WTC11 (cell line): ENCODE measurements around the gene OR10J4. TPM values are rescaled to one million over a fixed set of nuclear protein-coding genes. Genes with fewer than 3 reads are reported as not detected.

Source experiments
- ATAC-seq: fragments of 200-7000 bp; cut with Tn5 transposase; 2 replicates; pipeline ENCODE4 v1.10.0; 2021; ENCODE audit warnings: mild to moderate bottlenecking, moderate library complexity
- Bru-seq: library from RNA; stranded (reverse); fragments of 400-500 nt; gene quantifications from one replicate; lab custom pipeline; 2021; lab: Mats Ljungman, UMichigan
- CTCF ChIA-PET: fragments of 300-600 bp; sonication (Branson Sonifier 250); formaldehyde crosslinking; loops from one replicate; lab custom pipeline; 2021; ENCODE audit warnings: antibody characterized with exemption; lab: Charles Lee
- POLR2A ChIA-PET: fragments of 350-600 bp; sonication (Branson Sonifier 250); formaldehyde crosslinking; loops from one replicate; lab custom pipeline; 2021; ENCODE audit warnings: antibody characterized with exemption; lab: Charles Lee
- DNase-seq: peaks from one replicate; pipeline ENCODE4 v3.0.0; 2021; ENCODE audit warnings: low spot score
- H3K27ac Mint-ChIP-seq: 2 replicates; pipeline ENCODE4 v1.8.0; 2021; ENCODE audit warnings: mixed read lengths
- H3K27me3 Mint-ChIP-seq: 2 replicates; pipeline ENCODE4 v1.8.0; 2021; ENCODE audit warnings: low read depth, mild to moderate bottlenecking, moderate library complexity, mixed read lengths
- H3K36me3 Mint-ChIP-seq: 2 replicates; pipeline ENCODE4 v1.8.0; 2021; ENCODE audit warnings: mixed read lengths
- H3K4me1 Mint-ChIP-seq: 2 replicates; pipeline ENCODE4 v1.8.0; 2022; ENCODE audit warnings: mixed read lengths
- H3K4me3 Mint-ChIP-seq: 2 replicates; pipeline ENCODE4 v1.8.0; 2021; ENCODE audit warnings: mild to moderate bottlenecking, moderate library complexity, mixed read lengths
- H3K9me3 Mint-ChIP-seq: 2 replicates; pipeline ENCODE4 v1.8.0; 2021; ENCODE audit warnings: mixed read lengths
- CBFB ChIP-seq: sonication (generic); formaldehyde crosslinking; IDR thresholded peaks from 2 replicates; pipeline ENCODE4 v1.8.1; 2022; ENCODE audit warnings: mild to moderate bottlenecking, low read depth, missing genetic modification reagents
- FOXK1 ChIP-seq: sonication (generic); formaldehyde crosslinking; IDR thresholded peaks from 2 replicates; pipeline ENCODE4 v1.8.0; 2022; ENCODE audit warnings: mild to moderate bottlenecking, moderate library complexity, missing genetic modification reagents
- GABPB1 ChIP-seq: sonication (generic); formaldehyde crosslinking; IDR thresholded peaks from 2 replicates; pipeline ENCODE4 v1.8.1; 2023; ENCODE audit warnings: mild to moderate bottlenecking, missing genetic modification reagents
- HMGA2 ChIP-seq: fragments of 250-450 bp; sonication (Bioruptor Pico); IDR thresholded peaks from 2 replicates; pipeline ENCODE4 v1.4.0; 2021; ENCODE audit warnings: mild to moderate bottlenecking, moderate library complexity
- MXD4 ChIP-seq: fragments of 250-450 bp; sonication (Bioruptor Pico); IDR thresholded peaks from 2 replicates; pipeline ENCODE4 v1.8.0; 2021; ENCODE audit warnings: mild to moderate bottlenecking, moderate library complexity, borderline replicate concordance
- NFE2L1 ChIP-seq: sonication (generic); formaldehyde crosslinking; IDR thresholded peaks from 2 replicates; pipeline ENCODE4 v1.8.1; 2023; ENCODE audit warnings: missing genetic modification reagents
- NR3C1 ChIP-seq: sonication (generic); formaldehyde crosslinking; conservative IDR thresholded peaks from 2 replicates; pipeline ENCODE4 v1.8.1; 2023; ENCODE audit warnings: low read depth, mild to moderate bottlenecking, missing genetic modification reagents
- SP1 ChIP-seq: sonication (generic); formaldehyde crosslinking; conservative IDR thresholded peaks from 2 replicates; pipeline ENCODE4 v1.8.1; 2022; ENCODE audit warnings: missing genetic modification reagents
- ZBTB21 ChIP-seq: sonication (generic); formaldehyde crosslinking; IDR thresholded peaks from 2 replicates; pipeline ENCODE4 v1.8.1; 2023; ENCODE audit warnings: mild to moderate bottlenecking, missing genetic modification reagents, borderline replicate concordance
- ZNF121 ChIP-seq: sonication (generic); formaldehyde crosslinking; IDR thresholded peaks from 2 replicates; pipeline ENCODE4 v1.8.0; 2023; ENCODE audit warnings: missing genetic modification reagents
- ZNF263 ChIP-seq: sonication (generic); formaldehyde crosslinking; IDR thresholded peaks from 2 replicates; pipeline ENCODE4 v1.8.1; 2022; ENCODE audit warnings: low read depth, mild to moderate bottlenecking, moderate library complexity, missing genetic modification reagents
- ZNF317 ChIP-seq: sonication (generic); formaldehyde crosslinking; IDR thresholded peaks from 2 replicates; pipeline ENCODE4 v1.8.1; 2023; ENCODE audit warnings: low read depth, mild to moderate bottlenecking, moderate library complexity, missing genetic modification reagents, borderline replicate concordance
- ZNF416 ChIP-seq: fragments of 250-450 bp; sonication (Bioruptor Pico); IDR thresholded peaks from 2 replicates; pipeline ENCODE4 v1.9.0; 2021; ENCODE audit warnings: mild to moderate bottlenecking, inconsistent platforms
- long read RNA-seq, 3 experiments: library from RNA in 1 of 3; library from capped mRNA in 1 of 3; library from polyadenylated mRNA in 1 of 3; unstranded in 2 of 3; stranded (forward) in 1 of 3; transcript quantifications; one replicate each; pipeline ENCODE4 v2.0.0, GENCODE V29; 2021
- total RNA-seq: library from RNA; stranded (reverse); gene quantifications from 3 replicates; pipeline ENCODE4 v1.2.3, GENCODE V29; 2021
- TF ChIP-seq, protein P1 (sequence below): sonication (generic); formaldehyde crosslinking; IDR thresholded peaks from 2 replicates; pipeline ENCODE4 v1.8.1; 2023; ENCODE audit warnings: mild to moderate bottlenecking, missing genetic modification reagents, moderate library complexity
- TF ChIP-seq, protein P2 (sequence below): fragments of 200-600 bp; IDR thresholded peaks from 2 replicates; pipeline ENCODE4 v1.8.0; 2022; ENCODE audit warnings: antibody characterized with exemption
- TF ChIP-seq, protein P3 (sequence below): sonication (generic); formaldehyde crosslinking; IDR thresholded peaks from 2 replicates; pipeline ENCODE4 v1.8.0; 2022; ENCODE audit warnings: mild to moderate bottlenecking, missing genetic modification reagents
- TF ChIP-seq, protein P4 (sequence below): sonication (generic); formaldehyde crosslinking; IDR thresholded peaks from 2 replicates; pipeline ENCODE4 v1.8.1; 2022; ENCODE audit warnings: low read depth, mild to moderate bottlenecking, moderate library complexity, missing genetic modification reagents, borderline replicate concordance
- TF ChIP-seq, protein P5 (sequence below): sonication (generic); formaldehyde crosslinking; IDR thresholded peaks from 2 replicates; pipeline ENCODE4 v1.8.1; 2023; ENCODE audit warnings: mild to moderate bottlenecking, missing genetic modification reagents, moderate library complexity
- TF ChIP-seq, protein P6 (sequence below): sonication (generic); formaldehyde crosslinking; conservative IDR thresholded peaks from 2 replicates; pipeline ENCODE4 v1.8.1; 2023; ENCODE audit warnings: mild to moderate bottlenecking, low read depth, missing genetic modification reagents, moderate library complexity

The OR10J4 gene
- total RNA-seq (not detected in 3 replicates), Bru-seq, nascent RNA (not detected)
- long read RNA-seq, experiment 1 = 0 reads
- long read RNA-seq, experiment 2 = 0 reads
- long read RNA-seq, experiment 3 = 0 reads

DNA sequence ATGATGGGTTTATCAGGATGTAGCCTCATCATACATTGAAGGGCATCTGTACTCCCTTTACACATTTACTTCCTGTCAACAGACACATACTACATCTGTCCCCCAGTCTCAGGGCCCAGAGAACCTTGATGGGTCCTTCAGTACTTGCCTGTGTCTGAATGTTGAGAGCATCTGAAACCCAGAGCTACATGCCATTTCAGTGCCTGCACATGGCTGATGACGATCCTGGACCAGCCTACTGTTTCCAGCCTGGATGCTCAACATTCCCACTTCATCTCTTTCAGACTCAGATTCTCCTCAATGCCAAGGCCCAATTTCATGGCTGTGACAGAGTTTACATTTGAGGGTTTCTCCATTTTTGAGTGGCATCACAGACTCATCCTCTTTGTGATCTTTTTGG lies at the start of gene OR10J4:
TSS of gene OR10J4 (plus strand) at position 301 of the 400 bp plus-strand sequence.
- no peaks in the 10 kb centered on the region for H3K36me3 Mint-ChIP-seq
- ChIA-PET CTCF (no interaction called here), POLR2A (no interaction called here)
- no peaks in the 10 kb centered on the region for H3K9me3 Mint-ChIP-seq
- H3K4me1 Mint-ChIP-seq = no peaks in the 10 kb centered on the region
- no peak within 1 kb of the TSS for H3K4me3 Mint-ChIP-seq
- no peak within 1 kb of the TSS for H3K27ac Mint-ChIP-seq
- H3K27me3 Mint-ChIP-seq = no peaks in the 10 kb centered on the region
- DNase-seq = no peak
- no peak for ATAC-seq
- no peak for TF ChIP-seq MXD4 (CRISPR knock-in tag)
- TF ChIP-seq, protein P1, sequence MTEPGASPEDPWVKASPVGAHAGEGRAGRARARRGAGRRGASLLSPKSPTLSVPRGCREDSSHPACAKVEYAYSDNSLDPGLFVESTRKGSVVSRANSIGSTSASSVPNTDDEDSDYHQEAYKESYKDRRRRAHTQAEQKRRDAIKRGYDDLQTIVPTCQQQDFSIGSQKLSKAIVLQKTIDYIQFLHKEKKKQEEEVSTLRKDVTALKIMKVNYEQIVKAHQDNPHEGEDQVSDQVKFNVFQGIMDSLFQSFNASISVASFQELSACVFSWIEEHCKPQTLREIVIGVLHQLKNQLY = no peak
- TF ChIP-seq, protein P2, sequence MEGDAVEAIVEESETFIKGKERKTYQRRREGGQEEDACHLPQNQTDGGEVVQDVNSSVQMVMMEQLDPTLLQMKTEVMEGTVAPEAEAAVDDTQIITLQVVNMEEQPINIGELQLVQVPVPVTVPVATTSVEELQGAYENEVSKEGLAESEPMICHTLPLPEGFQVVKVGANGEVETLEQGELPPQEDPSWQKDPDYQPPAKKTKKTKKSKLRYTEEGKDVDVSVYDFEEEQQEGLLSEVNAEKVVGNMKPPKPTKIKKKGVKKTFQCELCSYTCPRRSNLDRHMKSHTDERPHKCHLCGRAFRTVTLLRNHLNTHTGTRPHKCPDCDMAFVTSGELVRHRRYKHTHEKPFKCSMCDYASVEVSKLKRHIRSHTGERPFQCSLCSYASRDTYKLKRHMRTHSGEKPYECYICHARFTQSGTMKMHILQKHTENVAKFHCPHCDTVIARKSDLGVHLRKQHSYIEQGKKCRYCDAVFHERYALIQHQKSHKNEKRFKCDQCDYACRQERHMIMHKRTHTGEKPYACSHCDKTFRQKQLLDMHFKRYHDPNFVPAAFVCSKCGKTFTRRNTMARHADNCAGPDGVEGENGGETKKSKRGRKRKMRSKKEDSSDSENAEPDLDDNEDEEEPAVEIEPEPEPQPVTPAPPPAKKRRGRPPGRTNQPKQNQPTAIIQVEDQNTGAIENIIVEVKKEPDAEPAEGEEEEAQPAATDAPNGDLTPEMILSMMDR = no peak

DNA sequence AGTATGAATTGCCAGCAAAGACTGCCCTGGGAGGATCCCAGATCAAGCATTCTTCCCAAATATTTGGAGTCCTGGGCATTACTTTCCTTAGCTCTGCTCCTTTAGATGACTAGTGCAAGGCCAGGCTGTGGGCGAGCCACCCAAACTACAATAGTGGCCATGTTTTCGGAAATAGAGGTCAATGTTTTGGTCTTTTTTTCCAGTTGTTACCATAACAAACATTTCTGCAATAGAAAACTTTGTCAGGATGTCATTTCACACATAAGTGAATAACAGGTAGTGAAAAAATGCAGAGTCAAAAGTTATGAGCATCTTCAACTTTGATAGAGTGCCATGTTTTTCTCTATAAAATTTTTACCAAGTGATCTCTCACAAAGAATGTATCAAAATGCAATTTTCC lies 25.2 kb upstream of the OR10J4 start:
- H3K27me3 Mint-ChIP-seq = no peaks in the 10 kb centered on the region; the same call in 1 of the 2 replicates
- peaks cover 7% of the 10 kb centered on the region for H3K4me1 Mint-ChIP-seq
- no peak for ATAC-seq
- CTCF ChIA-PET = interaction anchor here (1.2 to 1.5 kb wide), 2 partner anchors 209 to 383 kb away, joined by 3 read pairs; no protein-coding TSS in a partner anchor
- peaks cover 43% of the 10 kb centered on the region for H3K9me3 Mint-ChIP-seq
- no peak for DNase-seq
- TF ChIP-seq HMGA2 (CRISPR knock-in tag) (no peak), ZNF416 (CRISPR knock-in tag) (no peak), ZNF317 (CRISPR knock-in tag) (no peak), ZNF263 (CRISPR knock-in tag) (no peak), FOXK1 (no peak), CBFB (no peak), NR3C1 (CRISPR knock-in tag) (no peak), ZNF121 (CRISPR knock-in tag) (no peak), SP1 (CRISPR knock-in tag) (no peak), ZBTB21 (no peak), GABPB1 (no peak), NFE2L1 (no peak)
- TF ChIP-seq, protein P1 = no peak
- TF ChIP-seq, protein P3, sequence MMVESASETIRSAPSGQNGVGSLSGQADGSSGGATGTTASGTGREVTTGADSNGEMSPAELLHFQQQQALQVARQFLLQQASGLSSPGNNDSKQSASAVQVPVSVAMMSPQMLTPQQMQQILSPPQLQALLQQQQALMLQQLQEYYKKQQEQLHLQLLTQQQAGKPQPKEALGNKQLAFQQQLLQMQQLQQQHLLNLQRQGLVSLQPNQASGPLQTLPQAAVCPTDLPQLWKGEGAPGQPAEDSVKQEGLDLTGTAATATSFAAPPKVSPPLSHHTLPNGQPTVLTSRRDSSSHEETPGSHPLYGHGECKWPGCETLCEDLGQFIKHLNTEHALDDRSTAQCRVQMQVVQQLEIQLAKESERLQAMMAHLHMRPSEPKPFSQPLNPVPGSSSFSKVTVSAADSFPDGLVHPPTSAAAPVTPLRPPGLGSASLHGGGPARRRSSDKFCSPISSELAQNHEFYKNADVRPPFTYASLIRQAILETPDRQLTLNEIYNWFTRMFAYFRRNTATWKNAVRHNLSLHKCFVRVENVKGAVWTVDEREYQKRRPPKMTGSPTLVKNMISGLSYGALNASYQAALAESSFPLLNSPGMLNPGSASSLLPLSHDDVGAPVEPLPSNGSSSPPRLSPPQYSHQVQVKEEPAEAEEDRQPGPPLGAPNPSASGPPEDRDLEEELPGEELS (CRISPR knock-in tag) = no peak
- TF ChIP-seq, protein P4, sequence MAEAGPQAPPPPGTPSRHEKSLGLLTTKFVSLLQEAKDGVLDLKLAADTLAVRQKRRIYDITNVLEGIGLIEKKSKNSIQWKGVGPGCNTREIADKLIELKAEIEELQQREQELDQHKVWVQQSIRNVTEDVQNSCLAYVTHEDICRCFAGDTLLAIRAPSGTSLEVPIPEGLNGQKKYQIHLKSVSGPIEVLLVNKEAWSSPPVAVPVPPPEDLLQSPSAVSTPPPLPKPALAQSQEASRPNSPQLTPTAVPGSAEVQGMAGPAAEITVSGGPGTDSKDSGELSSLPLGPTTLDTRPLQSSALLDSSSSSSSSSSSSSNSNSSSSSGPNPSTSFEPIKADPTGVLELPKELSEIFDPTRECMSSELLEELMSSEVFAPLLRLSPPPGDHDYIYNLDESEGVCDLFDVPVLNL (CRISPR knock-in tag) = no peak
- TF ChIP-seq, protein P5, sequence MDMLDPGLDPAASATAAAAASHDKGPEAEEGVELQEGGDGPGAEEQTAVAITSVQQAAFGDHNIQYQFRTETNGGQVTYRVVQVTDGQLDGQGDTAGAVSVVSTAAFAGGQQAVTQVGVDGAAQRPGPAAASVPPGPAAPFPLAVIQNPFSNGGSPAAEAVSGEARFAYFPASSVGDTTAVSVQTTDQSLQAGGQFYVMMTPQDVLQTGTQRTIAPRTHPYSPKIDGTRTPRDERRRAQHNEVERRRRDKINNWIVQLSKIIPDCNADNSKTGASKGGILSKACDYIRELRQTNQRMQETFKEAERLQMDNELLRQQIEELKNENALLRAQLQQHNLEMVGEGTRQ (CRISPR knock-in tag) = no peak
- TF ChIP-seq, protein P6, sequence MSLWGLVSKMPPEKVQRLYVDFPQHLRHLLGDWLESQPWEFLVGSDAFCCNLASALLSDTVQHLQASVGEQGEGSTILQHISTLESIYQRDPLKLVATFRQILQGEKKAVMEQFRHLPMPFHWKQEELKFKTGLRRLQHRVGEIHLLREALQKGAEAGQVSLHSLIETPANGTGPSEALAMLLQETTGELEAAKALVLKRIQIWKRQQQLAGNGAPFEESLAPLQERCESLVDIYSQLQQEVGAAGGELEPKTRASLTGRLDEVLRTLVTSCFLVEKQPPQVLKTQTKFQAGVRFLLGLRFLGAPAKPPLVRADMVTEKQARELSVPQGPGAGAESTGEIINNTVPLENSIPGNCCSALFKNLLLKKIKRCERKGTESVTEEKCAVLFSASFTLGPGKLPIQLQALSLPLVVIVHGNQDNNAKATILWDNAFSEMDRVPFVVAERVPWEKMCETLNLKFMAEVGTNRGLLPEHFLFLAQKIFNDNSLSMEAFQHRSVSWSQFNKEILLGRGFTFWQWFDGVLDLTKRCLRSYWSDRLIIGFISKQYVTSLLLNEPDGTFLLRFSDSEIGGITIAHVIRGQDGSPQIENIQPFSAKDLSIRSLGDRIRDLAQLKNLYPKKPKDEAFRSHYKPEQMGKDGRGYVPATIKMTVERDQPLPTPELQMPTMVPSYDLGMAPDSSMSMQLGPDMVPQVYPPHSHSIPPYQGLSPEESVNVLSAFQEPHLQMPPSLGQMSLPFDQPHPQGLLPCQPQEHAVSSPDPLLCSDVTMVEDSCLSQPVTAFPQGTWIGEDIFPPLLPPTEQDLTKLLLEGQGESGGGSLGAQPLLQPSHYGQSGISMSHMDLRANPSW = no peak
- H3K4me3 Mint-ChIP-seq = no peak overlapping the region
- POLR2A ChIA-PET = interaction anchor here (0.5 kb wide), 1 partner anchor 889 kb away, joined by 3 read pairs; no protein-coding TSS in a partner anchor
- H3K27ac Mint-ChIP-seq = no peak overlapping the region
- no peaks in the 10 kb centered on the region for H3K36me3 Mint-ChIP-seq
